HL-60 (cell line): ENCODE data around the gene GLRA3.

Source experiments
- CTCF ChIP-seq: IDR thresholded peaks from one replicate; pipeline ENCODE4 v1.5.1; 2011; ENCODE audit warnings: low read length, control low read depth, inconsistent platforms; ENCODE audit not compliant: insufficient read depth
- GABPA ChIP-seq: IDR thresholded peaks from 2 replicates; pipeline ENCODE4 v1.6.1; 2012; ENCODE audit warnings: low read depth
- POLR2AphosphoS5 ChIP-seq: IDR thresholded peaks from 2 replicates; pipeline ENCODE4 v1.6.1; 2012; ENCODE audit warnings: low read depth
- REST ChIP-seq: IDR thresholded peaks from 2 replicates; pipeline ENCODE4 v1.6.1; 2012; ENCODE audit warnings: low read depth; ENCODE audit not compliant: insufficient replicate concordance
- SPI1 ChIP-seq: IDR thresholded peaks from 2 replicates; pipeline ENCODE4 v1.6.1; 2012; ENCODE audit warnings: low read depth, mild to moderate bottlenecking, borderline replicate concordance

GRCh38 chr4:174870311-174870710 is 41.3 kb upstream of the GLRA3 start:
- no peak for TF ChIP-seq CTCF
- no peak for TF ChIP-seq POLR2AphosphoS5
- TF ChIP-seq REST = no peak
- TF ChIP-seq GABPA = no peak
- TF ChIP-seq SPI1 = no peak
